PC-9 (cell line): Measurements from ENCODE around the gene SLC25A21. TPM values are rescaled to one million over a fixed set of nuclear protein-coding genes. Genes with fewer than 3 reads are reported as not detected.

Experiments used
- BruUV-seq: library from RNA; stranded (reverse); fragments of 400-500 nt; replicated peaks from 2 replicates; lab custom pipeline; 2021; lab: Mats Ljungman, UMichigan
- CTCF ChIA-PET: fragments of 300-600 bp; sonication (Branson Sonifier 250); formaldehyde crosslinking; loops from one replicate; lab custom pipeline; 2022; ENCODE audit warnings: antibody characterized with exemption; lab: Charles Lee
- POLR2A ChIA-PET: fragments of 300-600 bp; sonication (Branson Sonifier 250); formaldehyde crosslinking; loops from one replicate; lab custom pipeline; 2022; ENCODE audit warnings: antibody characterized with exemption; ENCODE audit not compliant: unreplicated experiment; lab: Charles Lee
- DNase-seq, 2 experiments: peaks; one replicate each; pipeline versions ENCODE4 v3.0.0 to v3.0.0-alpha.2; 2015 to 2022; ENCODE audit warnings: mixed read lengths in 1 of 2
- H2AFZ ChIP-seq: fragments of 200-600 bp; sonication (generic); 2 replicates; pipeline ENCODE4 v1.8.1; 2017; ENCODE audit warnings: antibody characterized with exemption
- H3F3A ChIP-seq: fragments of 200-600 bp; sonication (generic); 2 replicates; pipeline ENCODE4 v1.8.1; 2017; ENCODE audit warnings: antibody characterized with exemption, mild to moderate bottlenecking, low read depth; ENCODE audit not compliant: insufficient read depth
- H3K27ac ChIP-seq: fragments of 200-600 bp; sonication (generic); 2 replicates; pipeline ENCODE4 v1.6.1; 2016; ENCODE audit warnings: mixed run types
- H3K27me3 ChIP-seq: fragments of 200-600 bp; sonication (generic); 2 replicates; pipeline ENCODE4 v1.6.1; 2016; ENCODE audit warnings: low read depth, mixed run types; ENCODE audit not compliant: insufficient read depth
- H3K36me3 ChIP-seq: fragments of 200-600 bp; sonication (generic); 2 replicates; pipeline ENCODE4 v1.6.1; 2016; ENCODE audit warnings: low read depth, mixed run types
- H3K4me1 ChIP-seq: fragments of 200-600 bp; sonication (generic); replicated peaks from 2 replicates; pipeline ENCODE4 v1.6.1; 2016; ENCODE audit warnings: mixed run types; ENCODE audit not compliant: insufficient read depth
- H3K4me2 ChIP-seq: fragments of 200-600 bp; sonication (generic); 2 replicates; pipeline ENCODE4 v1.6.1; 2017; ENCODE audit warnings: mixed run types
- H3K4me3 ChIP-seq: fragments of 200-600 bp; sonication (generic); 2 replicates; pipeline ENCODE4 v1.6.1; 2016; ENCODE audit warnings: mixed run types
- H3K79me2 ChIP-seq: fragments of 200-600 bp; sonication (generic); 2 replicates; pipeline ENCODE4 v1.6.1; 2017; ENCODE audit warnings: low read depth, mixed run types
- H3K9me2 ChIP-seq: fragments of 200-600 bp; sonication (generic); 2 replicates; pipeline ENCODE4 v1.8.1; 2017; ENCODE audit warnings: mild to moderate bottlenecking; ENCODE audit not compliant: insufficient read depth
- H3K9me3 ChIP-seq: fragments of 200-600 bp; sonication (generic); 2 replicates; pipeline ENCODE4 v1.8.1; 2016; ENCODE audit warnings: low read depth; ENCODE audit not compliant: insufficient read depth
- H4K20me1 ChIP-seq: fragments of 200-600 bp; sonication (generic); 2 replicates; pipeline ENCODE4 v1.8.1; 2017; ENCODE audit not compliant: insufficient read depth
- CTCF ChIP-seq: fragments of 200-600 bp; sonication (generic); conservative IDR thresholded peaks from 2 replicates; pipeline ENCODE4 v1.6.1; 2017; ENCODE audit warnings: mixed run types, antibody characterized with exemption, mild to moderate bottlenecking, moderate library complexity
- EZH2 ChIP-seq: fragments of 200-600 bp; sonication (generic); IDR thresholded peaks from 2 replicates; pipeline ENCODE4 v1.8.0; 2017; ENCODE audit warnings: antibody characterized with exemption, low read depth
- intact Hi-C: fragments of 100-400 bp; cut with micrococcal nuclease; formaldehyde crosslinking; loops from one replicate; pipeline ENCODE4 v1.10.0; 2022; ENCODE audit not compliant: unreplicated experiment
- total RNA-seq: library from RNA; stranded (reverse); gene quantifications from 2 replicates; pipeline ENCODE4 v1.2.3, GENCODE V29; 2021

SLC25A21 gene
- total RNA-seq, 1 experiment from 2014 or later, result 3.2 TPM

GRCh38 chr14:36766974-36767373 lies 405.4 kb downstream of the SLC25A21 start:
- no peaks in the 10 kb centered on the region; the same call in 1 of the 2 replicates for H3K9me3 ChIP-seq
- H3K36me3 ChIP-seq, result no peaks in the 10 kb centered on the region
- ChIA-PET CTCF (no interaction called here), POLR2A (no interaction called here)
- peaks cover 46% of the 10 kb centered on the region for H3K4me1 ChIP-seq
- H3K4me2 ChIP-seq, result peak overlapping the region; percentile 63
- intact Hi-C loops, result loop anchor here (2.0 kb wide), 1 partner anchor 106 kb away; the partner anchor contains the start of gene PAX9
- TF ChIP-seq CTCF (no peak), EZH2 (no peak)
- no peaks in the 10 kb centered on the region for H4K20me1 ChIP-seq
- no peaks in the 10 kb centered on the region for H3K79me2 ChIP-seq
- no peaks in the 10 kb centered on the region for H3K9me2 ChIP-seq
- no TSS peak for BruUV-seq
- H3K27me3 ChIP-seq, result no peaks in the 10 kb centered on the region
- H3K27ac ChIP-seq, result peak overlapping the region; percentile 75
- no peak for DNase-seq
- 0 out of 2 replicates have a peak overlapping the region, but pooled peaks have one; percentile 7 for H3K4me3 ChIP-seq
- H3F3A ChIP-seq, result peaks cover 25% of the 10 kb centered on the region
- H2AFZ ChIP-seq, result 0 out of 2 replicates have a peak overlapping the region, but pooled peaks have one; percentile 26

- Histone ChIP-seq H3K27ac (peak overlapping the region; percentile 55), H4K20me1 (no peaks in the 10 kb centered on the region), H3K36me3 (no peaks in the 10 kb centered on the region), H2AFZ (no peak overlapping the region), H3K27me3 (no peaks in the 10 kb centered on the region), H3K4me3 (no peak overlapping the region), H3K9me2 (no peaks in the 10 kb centered on the region), H3F3A (peaks cover 19% of the 10 kb centered on the region), H3K79me2 (no peaks in the 10 kb centered on the region), H3K4me2 (peak overlapping the region; percentile 59), H3K9me3 (no peaks in the 10 kb centered on the region; the same call in 1 of the 2 replicates), H3K4me1 (peaks cover 16% of the 10 kb centered on the region)
- ChIA-PET POLR2A (interaction anchor here (0.6 kb wide), 1 partner anchor 110 kb away, joined by 4 read pairs; no protein-coding TSS in a partner anchor), CTCF (interaction anchor here (0.6 to 1.2 kb wide), 2 partner anchors 268 to 360 kb away, joined by 3 to 6 read pairs; no protein-coding TSS in a partner anchor)
- intact Hi-C loops, result loop anchor here (5.0 kb wide), 1 partner anchor 184 kb away; no protein-coding TSS in a partner anchor
- BruUV-seq, result no TSS peak
- TF ChIP-seq EZH2, result no peak
- peak; percentile 53 to 81 for DNase-seq
Observed at GRCh38 chr14:36757734-36758601, 414.4 kb downstream of the SLC25A21 start.

- no peaks in the 10 kb centered on the region for H3K36me3 ChIP-seq
- no peak overlapping the region for H3K27ac ChIP-seq
- H3K9me3 ChIP-seq, result peaks cover 3% of the 10 kb centered on the region; the same call in 1 of the 2 replicates
- H3K4me3 ChIP-seq, result no peak overlapping the region
- H3K4me1 ChIP-seq, result peaks cover 28% of the 10 kb centered on the region
- TF ChIP-seq EZH2 (no peak), CTCF (no peak)
- H3F3A ChIP-seq, result peaks cover 19% of the 10 kb centered on the region
- no peak for DNase-seq
- no peaks in the 10 kb centered on the region for H3K27me3 ChIP-seq
- H3K4me2 ChIP-seq, result no peak overlapping the region
- CTCF ChIA-PET, result no interaction called here
- no peaks in the 10 kb centered on the region for H3K79me2 ChIP-seq
- no TSS peak for BruUV-seq
- no peak overlapping the region for H2AFZ ChIP-seq
- intact Hi-C loops, result loop anchor here (5.0 kb wide), 1 partner anchor 186 kb away; no protein-coding TSS in a partner anchor
- no peaks in the 10 kb centered on the region for H4K20me1 ChIP-seq
- POLR2A ChIA-PET, result no interaction called here
- H3K9me2 ChIP-seq, result no peaks in the 10 kb centered on the region
Observed at GRCh38 chr14:36756226-36756625, 416.2 kb downstream of the SLC25A21 start.
